Hematopoietic multipotent progenitor cell treated with erythropoietin and hydrocortisone succinate and interleukin-3 and kit ligand, for 17 days (in vitro differentiated cells): Measurements from ENCODE around the gene PTBP3.
"Not testable (repeated sequence)": the region's sequence is repeated elsewhere in the genome, so short reads cannot be mapped to it uniquely, and the experiment has no call there.

ENCODE experiments used
- DNase-seq: peaks from one replicate; pipeline ENCODE4 v3.0.0-alpha.2; 2015; ENCODE audit warnings: low spot score

PTBP3 gene

DNA sequence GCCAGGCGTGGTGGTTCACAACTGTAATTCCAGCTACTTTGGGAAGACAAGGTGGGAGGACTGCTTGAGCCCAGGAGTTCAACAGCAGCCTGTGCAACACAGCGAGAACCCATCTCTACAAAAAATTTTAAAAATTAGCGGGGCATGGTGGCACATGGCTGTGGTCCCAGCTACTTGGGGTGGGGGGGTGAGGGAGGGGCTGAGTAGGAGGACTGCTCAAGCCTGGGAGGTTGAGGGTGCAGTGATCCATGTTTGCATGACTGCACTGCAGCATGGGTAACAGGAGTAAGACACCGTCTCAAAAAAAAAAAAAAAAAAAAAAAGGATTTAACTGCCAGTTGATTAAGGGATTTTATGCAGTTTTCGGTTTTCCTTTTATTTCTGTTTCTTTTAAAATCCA lies 65.0 kb downstream of the PTBP3 start:
- no peak for DNase-seq

DNA sequence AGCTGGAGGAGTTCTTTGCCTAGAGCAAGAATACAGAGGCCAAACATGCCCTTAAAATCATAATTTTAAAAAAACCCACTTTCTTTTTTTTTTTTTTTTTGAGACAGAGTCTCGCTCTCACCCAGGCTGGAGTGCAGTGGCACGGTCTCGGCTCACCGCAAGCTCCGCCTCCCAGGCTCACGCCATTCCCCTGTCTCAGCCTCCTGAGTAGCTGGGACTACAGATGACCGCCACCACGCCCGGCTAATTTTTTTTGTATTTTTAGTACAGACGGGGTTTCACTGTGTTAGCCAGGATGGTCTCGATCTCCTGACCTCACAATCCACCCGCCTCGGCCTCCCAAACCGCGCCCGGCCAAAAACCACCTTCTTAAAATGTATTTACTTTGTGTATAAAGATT lies 66.3 kb downstream of the PTBP3 start:
- not testable (repeated sequence) for DNase-seq

DNA sequence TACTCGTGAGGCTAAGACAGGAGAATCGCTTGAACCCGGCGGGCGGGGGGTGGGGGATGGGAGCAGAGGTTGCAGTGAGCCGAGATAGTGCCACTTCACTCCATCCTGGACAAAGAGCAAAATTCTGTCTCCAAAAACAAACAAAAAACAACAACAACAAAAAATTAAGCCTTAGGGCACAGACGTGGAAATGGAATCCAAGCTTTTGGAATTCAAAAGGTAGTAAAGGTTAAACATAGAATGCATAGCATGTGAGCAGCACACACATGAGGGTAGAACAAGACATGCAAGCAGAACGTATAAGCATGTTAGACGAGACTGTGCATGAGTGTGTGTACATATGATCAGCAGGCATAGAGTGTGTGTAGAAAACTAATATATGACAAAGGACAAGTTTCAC lies 68.0 kb downstream of the PTBP3 start:
- DNase-seq = no peak

DNA sequence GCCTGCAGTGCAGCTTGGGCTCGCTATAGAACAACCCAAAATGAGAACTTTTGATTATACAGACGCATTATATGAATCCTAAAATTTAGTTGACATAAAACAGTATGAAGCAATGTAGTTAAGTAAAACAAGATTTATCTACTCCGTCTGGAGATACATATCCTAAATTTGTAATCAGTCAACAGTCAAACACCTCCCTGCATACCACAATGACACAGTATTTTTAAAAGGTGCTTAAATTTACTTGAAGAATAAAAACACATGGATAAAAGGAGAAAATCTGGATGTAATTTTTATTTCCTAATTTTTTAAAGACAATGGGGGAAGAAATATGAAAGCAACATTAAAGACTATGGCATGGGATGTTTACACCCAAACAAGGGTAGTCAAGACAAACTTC lies 70.8 kb downstream of the PTBP3 start:
- DNase-seq = no peak

DNA sequence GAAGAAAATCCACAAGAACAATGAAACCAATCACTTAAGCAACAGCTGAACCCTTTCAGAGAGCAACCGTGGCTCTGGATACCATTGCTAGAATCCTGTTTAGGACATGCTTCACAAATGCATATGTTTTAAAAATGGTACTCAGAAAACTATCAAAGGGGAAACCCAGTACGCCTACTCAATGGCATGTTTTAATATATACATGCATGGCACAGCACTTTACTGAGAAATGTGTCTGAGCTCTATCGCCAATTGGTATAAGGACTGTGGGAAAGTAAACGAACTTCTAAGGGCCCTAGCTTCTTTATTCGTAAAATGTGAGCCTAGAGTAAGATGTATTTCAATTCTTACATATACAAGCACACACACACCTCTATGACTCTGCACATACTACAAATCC lies 72.3 kb downstream of the PTBP3 start:
- no peak for DNase-seq

DNA sequence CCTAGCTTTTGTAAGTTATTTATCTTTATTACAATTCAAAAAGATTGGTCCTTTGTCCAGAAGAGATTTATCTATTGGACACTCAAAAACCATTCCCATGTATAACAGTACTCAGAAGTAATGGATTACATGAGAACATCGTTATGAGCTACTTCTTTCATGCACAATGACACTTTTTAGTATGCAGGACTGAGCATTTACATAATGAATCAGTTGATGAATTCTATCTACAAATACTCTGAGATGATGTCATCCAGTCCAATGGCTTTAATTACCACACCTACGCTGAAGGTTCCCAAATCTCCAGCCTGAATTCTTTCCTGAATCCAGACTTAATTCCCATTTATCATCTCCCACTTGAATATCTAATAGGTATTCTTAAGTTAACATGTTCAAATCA lies 75.3 kb downstream of the PTBP3 start:
- DNase-seq = no peak

DNA sequence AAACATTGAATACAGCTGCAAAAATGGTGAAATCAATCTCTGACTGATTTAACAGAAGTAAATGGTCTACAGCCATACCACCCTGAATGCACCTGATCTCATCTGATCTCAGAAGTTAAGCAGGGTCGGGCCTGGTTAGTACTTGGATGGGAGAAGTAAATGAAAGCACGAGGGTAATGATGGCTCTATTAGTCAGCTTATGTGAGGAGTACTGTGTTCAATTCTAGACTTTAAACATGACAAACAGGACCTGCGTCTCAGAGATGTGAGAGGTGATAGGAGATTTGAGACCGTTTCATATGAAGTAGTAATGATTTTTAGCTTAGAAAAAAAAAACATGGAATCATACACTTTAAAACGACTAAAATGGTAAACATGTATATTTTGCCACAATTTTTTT lies 81.2 kb downstream of the PTBP3 start:
- DNase-seq = no peak

DNA sequence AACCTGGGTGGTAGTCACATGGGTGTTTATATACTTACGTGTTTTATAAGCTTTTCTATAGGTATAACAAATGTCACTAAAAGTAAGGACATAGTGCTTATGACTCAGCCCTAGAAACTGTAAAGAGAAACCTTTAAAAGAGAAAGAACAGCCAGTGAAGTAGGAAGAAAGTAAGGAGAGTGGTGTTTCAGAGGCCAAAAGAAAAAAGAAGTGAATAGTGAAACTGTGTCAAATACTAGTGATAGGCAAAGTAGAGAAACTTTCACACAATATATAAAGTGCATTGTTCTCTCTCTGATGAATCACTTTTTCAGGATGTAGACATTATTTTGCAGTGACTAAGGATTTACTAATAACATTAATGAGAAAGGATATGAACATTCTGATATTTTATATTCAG lies 84.1 kb downstream of the PTBP3 start:
- no peak for DNase-seq

DNA sequence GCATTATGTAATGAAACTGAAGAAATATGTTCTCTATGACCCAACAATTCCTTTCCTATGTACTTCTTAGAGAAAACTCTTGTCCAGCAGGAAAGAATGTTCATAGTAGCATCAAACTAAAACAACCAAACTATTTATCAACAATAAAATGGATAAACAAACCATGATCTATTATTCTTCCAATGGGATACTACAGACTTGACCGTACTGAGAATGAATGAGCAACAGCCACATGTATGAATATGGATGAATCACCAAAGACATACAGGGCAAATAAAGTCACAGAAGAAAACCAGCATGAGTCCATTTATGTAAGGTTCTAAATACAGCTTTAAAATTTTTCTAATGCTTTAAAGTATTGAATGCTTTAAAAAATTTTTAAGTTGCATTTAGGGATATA lies 84.7 kb downstream of the PTBP3 start:
- no peak for DNase-seq

DNA sequence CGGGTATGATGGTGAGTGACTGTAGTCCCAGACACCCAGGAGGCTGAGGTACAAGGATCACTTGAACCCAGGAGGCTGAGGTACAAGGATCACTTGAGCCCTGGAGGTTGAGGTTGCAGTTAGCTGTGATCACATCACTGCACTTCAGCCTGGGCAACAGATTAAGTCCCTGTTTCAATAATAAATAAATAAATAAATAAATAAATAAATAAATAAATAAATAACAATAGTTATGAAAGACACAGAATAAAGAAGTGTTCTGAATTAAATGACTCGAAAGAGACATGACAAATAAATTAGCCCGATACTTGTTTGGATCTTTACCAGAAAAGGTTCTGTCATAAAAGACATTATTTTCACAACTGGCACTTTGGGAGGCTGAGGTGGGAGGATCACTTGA lies 86.3 kb downstream of the PTBP3 start:
- DNase-seq = no peak

DNA sequence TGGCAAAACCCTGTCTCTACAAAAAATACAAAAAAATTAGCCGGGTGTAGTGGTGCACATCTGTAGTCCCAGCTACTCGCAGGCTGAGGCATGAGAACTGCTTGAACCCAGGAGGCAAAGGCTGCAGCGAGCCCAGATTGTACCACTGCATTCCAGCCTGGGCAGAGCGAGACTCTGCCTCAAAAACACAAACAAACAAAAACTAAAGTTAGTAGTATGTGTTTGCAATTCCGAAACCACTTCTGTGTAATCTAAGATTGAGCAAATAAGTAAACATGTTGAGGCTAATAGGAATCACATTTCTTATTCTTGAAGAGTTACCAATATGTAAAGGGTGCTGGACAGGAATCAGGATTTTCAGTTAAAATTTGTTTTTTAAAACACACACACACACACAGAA lies 88.3 kb downstream of the PTBP3 start:
- no peak for DNase-seq

DNA sequence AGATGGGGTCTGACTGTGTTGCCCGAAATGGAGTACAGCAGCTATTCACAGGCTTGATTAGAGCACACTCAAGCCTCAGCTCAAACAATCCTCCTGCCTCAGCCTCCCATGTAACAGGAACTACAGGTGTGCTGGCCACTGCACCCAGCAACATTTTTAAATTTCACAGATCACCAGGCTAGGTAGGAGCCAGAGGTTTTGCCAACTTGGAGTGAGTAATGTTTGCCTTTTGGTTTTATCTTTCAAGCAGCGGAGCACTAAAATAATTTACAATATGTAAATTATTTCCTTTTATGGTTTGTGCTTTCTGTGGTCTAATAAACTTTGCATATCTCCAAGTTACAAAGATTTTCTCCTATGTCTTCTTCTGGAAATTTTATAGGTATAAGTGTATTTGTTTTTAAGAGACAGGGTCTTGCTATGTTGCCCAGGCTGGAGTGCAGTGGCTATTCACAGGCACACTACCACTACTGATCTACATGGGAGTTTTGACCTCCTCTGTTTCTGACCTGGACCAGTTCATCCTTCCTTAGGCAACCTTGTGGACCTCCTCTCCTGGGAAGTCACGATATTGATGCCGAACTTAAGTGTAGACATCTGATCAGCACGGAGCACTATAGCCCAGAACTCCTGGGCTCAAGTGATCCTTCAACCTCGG lies 91.1 kb downstream of the PTBP3 start:
- DNase-seq = no peak

DNA sequence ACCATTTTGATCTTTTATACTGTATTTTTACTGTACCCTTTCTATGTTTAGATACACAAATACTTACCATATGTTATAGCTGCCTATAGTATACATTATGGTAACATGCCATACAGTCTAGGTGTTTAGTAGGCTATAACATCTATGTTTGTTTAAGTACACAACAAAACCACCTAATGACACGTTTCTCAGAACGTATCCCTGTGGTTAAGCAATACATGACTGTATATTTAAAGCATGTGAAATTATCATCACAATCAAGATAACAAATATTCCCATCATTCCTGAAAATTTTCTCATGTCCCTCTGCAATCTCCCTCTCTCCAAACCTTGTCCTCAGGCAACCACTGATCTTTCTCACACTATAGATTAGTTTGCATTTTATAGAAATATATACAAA lies 91.9 kb downstream of the PTBP3 start:
- no peak for DNase-seq

DNA sequence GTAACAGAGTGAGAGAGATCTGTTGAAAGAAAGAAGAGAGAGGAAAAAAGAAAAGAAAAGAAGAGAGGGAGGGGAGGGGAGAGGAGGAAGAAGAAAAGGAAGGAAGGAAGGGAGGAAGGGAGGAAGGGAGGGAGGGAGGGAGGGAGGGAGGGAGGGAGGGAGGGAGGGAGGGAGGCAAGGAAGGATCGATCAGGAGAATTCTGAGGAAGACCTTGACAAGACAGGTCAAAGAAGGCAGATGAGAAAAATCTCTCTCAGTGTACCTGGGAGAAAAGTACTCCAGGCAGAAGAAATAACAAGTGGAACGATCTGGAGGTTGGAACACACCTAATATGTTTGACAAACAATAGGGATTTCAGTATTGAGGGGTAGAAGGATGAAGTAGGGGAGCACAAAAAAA lies 93.7 kb downstream of the PTBP3 start:
- DNase-seq = no peak

DNA sequence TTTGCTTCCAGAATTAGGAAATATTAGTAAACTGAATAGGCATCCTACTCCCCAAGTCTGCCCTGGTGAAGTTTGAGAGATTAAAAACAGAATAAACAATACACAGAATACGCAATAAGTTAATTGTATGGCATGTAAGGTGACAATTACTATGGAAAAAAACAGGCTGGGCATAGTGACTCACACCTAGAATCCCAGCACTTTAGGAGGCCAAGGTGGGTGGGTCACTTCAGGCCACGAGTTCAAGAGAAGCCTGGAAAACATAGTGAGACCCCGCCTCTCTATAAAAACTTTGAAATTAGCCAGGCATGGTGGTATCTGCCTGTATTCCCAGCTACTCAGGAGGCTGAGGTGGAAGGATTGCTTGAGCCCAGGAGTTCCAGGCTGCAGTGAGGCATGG lies 94.1 kb downstream of the PTBP3 start:
- no peak for DNase-seq

DNA sequence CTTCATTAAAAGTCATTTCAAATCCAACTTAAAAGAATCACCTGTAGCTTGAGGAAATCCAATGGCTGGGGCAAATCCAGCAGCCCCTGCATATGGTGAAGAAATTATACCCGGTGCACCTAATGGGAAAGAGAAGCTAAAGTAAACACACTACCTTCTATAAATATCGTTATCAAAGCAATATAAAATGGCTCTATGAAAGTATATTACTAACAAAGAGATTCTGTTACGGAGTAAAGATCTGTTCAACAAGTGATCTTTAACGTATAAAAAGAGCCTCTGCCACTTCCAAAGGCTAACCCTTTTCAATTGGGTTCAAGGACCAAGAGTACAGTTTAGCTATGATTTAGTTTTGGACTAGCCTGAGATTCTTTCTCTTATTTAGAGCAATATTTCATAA lies 98.6 kb downstream of the PTBP3 start:
- no peak for DNase-seq

DNA sequence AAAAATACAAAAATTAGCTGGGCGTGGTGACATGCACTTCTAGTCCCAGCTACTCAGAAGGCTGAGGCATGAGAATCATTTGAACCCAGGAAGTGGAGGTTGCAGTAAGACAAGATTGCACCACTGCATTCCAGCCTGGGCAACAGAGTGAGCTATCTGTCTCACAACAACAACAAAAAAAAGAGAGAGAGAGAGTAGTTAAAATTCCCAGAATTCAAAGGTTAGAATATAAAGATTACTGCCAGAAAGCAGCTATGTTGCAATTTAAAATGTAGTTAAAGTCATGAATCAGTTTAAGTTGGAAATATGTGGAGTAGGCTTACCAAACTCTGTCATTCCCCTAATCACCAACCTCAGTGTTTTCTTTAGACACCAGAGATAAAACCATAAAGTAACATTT lies 99.7 kb downstream of the PTBP3 start:
- DNase-seq = no peak

DNA sequence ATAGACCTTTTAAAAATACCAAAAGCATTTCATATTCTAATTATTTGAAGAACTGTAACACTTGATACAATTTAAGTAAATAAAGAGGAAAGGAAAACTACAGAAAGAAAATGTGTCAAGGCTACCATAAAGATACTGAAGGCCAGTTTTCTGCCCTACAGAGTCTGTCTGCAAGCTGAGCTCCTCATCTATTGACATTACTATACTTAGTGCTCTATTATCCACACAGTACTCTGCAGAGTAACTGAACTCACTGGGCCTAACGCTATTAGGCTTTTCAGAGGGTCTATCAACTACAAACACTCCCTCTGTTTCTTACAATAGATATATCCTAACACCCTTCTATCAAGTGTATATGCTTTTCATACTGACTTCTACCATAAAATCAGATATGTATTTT lies 101.2 kb downstream of the PTBP3 start:
- no peak for DNase-seq

DNA sequence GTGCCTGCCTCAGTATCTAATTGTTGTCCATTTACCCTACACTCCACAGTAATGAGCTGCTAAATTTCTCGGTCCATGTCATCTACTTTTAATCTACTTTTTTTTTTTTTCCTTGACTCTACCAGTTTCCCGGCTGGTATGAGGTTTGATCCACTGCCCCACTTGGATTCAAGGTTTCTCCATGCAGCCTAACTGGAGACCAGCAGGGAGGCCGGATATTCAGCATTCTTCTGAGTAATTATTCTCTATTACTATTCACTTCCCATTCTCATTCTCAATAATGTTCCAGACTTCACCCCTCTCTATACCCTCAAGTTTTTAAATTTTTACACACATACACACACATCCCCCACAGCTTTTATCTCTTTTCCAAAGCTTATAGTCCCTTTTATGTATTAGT lies 107.3 kb downstream of the PTBP3 start:
- no peak for DNase-seq

DNA sequence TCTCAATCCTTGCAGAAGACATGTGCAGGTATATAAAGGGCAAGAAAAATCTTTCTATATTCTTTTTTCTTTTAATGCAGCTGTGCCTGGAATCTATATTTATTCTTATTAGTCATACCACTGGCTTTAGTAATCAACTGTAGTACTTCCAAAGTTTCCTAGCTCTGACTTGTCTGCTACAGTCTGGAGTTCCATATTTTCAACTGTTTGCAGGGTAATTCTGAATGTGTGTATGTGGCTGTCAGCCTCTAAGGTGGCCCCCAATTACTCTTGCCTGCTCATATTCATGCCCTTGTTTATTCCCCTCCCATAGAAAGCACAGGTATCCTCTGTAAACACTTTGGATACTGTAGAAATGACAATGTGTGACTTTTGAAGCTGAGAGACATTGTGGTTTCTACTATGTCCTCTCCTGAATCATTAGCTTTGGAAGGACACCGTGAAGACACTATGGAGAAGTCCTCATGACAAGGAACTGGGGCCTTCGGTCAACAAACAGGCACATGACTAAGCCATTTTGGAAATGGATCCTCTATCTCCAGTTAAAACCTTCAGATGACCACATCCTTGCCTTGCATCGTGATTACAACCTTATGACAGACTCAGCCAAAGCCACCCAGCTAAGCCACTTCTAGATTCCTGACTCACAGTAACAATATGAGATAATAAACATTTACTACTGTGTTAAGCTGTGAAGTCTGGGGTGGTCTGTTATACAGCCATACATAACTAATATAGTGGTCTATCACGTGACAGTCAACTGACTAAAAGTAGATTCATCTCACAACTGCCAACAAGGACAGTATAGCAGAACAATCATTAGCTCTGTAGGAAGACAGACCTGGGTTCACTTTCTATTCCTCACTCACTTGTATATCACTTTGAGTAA lies 108.8 kb downstream of the PTBP3 start:
- no peak for DNase-seq

DNA sequence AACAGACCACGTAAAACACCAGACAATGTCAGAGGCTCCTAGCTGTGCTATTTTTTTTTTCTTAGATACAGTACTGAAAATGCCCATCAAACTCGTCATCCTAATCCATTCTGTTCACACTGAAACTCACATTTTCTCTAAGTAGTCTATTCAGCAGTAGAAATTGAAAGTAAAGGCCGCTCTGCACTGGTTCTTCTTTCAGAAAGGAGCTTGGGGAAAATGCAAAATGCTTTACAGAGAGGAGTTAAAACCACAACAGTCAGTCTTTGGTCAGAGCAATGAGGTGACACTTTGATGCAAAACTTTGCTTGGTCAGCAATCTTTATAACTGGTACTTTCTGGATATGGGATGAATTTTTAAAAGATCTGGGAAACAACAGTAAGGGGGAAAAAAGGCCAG lies 114.5 kb downstream of the PTBP3 start:
- DNase-seq = no peak

DNA sequence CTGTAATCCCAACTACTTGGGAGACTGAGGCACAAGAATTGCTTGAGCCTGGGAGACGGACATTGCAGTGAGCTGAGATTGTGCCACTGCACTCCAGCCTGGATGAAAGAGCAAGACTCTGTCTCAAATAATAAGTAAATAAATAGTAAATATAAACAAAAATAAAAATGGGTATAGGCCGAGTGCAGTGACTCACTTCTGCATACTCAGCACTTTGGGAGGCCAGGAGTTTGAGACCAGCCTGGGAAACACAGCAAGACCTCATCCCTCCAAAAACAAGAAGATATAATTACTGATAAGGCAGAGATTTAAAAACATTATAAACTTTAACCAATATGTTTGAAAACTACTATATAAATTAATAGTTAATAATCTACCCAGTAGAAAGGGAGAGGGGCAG lies 120.5 kb downstream of the PTBP3 start:
- DNase-seq = no peak

DNA sequence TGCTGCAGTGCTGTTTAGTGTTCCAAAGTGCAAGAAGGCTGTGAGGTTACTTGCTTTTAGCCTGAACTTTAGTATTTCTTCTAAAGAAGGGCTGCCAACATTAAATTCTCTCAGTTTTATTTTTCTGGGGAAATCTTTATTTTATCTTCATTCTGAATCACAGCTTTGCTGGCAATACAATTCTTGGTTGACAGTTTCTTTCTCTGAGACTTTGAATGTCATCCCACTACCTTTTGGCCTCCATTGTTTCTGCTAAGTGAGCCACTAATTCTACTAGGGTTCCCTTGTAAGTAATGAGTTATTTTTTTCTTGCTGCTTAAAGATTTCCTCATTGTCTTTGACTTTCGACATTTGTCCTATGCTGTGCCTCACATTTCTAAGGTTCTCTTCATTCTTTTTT lies 126.0 kb downstream of the PTBP3 start:
- no peak for DNase-seq

DNA sequence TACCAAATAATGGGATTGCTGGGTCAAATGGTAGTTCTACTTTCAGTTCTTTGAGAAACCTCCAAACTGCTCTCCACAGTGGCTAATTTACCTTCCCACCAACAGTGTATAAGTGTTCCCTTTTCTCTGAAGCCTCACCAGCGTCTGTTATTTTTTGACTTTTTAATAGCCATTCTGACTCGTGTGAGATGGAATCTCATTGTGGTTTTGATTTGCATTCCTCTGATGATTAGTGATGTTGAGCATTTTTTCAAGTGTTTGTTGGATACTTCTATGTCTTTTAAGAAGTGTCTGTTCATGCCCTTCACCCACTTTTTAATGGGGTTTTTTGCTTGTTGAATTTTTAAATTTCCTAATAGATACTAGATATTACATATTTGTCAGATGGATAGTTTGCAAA lies 129.9 kb downstream of the PTBP3 start:
- DNase-seq = no peak
